Nephron progenitor cell (in vitro differentiated cells): ENCODE results near the gene SNAP23.

Source experiments
- DNase-seq: peaks from one replicate; pipeline ENCODE4 v3.0.0; 2021
- H3K27ac Mint-ChIP-seq: 2 replicates; pipeline ENCODE4 v1.8.0; 2021; ENCODE audit warnings: mild to moderate bottlenecking, moderate library complexity, mixed read lengths
- H3K27me3 Mint-ChIP-seq: 2 replicates; pipeline ENCODE4 v1.8.0; 2021; ENCODE audit warnings: mild to moderate bottlenecking, low read depth, mixed read lengths; ENCODE audit not compliant: poor library complexity
- H3K36me3 Mint-ChIP-seq: 2 replicates; pipeline ENCODE4 v1.8.0; 2021; ENCODE audit warnings: low read depth, mixed read lengths
- H3K4me1 Mint-ChIP-seq: 2 replicates; pipeline ENCODE4 v1.8.0; 2021; ENCODE audit warnings: mixed read lengths
- H3K4me3 Mint-ChIP-seq: 2 replicates; pipeline ENCODE4 v1.8.0; 2021; ENCODE audit warnings: mild to moderate bottlenecking, moderate library complexity, mixed read lengths
- H3K9me3 Mint-ChIP-seq: 2 replicates; pipeline ENCODE4 v1.8.0; 2021; ENCODE audit warnings: mild to moderate bottlenecking, moderate library complexity, mixed read lengths
- CTCF ChIP-seq: fragments of 200-600 bp; sonication (generic); IDR thresholded peaks from 2 replicates; pipeline ENCODE4 v1.5.0; 2021; ENCODE audit warnings: antibody characterized with exemption

Gene SNAP23

GRCh38 chr15:42465520-42466259 is 29.7 kb upstream of the SNAP23 start:
- Mint-ChIP-seq H3K27me3 (no peaks in the 10 kb centered on the region), H3K27ac (no peak overlapping the region), H3K9me3 (no peaks in the 10 kb centered on the region), H3K36me3 (peaks cover 29% of the 10 kb centered on the region), H3K4me3 (no peak overlapping the region), H3K4me1 (no peaks in the 10 kb centered on the region)
- TF ChIP-seq CTCF = no peak
- DNase-seq = no peak

DNA sequence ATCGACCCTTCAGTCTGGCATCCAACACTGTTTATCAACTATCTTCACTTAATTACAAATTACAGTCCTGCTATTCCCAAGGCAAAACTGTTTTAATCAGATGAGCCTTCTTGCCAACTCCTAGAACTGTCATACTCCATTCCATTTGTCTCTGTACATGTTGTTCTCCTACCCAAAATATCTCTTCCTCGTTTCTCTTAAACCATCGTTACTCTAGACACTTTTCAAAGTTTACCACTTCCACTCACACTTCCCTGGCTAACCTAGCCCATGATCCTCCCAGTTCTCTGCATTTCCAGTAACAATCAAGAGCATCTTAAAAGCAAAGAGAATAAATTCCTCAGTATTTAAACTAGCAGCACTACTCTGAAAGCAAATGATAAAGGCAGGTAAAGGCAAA is 24.4 kb upstream of the SNAP23 start:
- H3K27ac Mint-ChIP-seq = peak overlapping the region; percentile 6
- no peak for TF ChIP-seq CTCF
- peaks cover 16% of the 10 kb centered on the region for H3K36me3 Mint-ChIP-seq
- no peaks in the 10 kb centered on the region for H3K9me3 Mint-ChIP-seq
- no peak for DNase-seq
- H3K27me3 Mint-ChIP-seq = no peaks in the 10 kb centered on the region
- H3K4me1 Mint-ChIP-seq = no peaks in the 10 kb centered on the region
- H3K4me3 Mint-ChIP-seq = no peak overlapping the region

GRCh38 chr15:42474827-42475226 is 20.6 kb upstream of the SNAP23 start:
- TF ChIP-seq CTCF = no peak
- Mint-ChIP-seq H3K36me3 (peaks cover 10% of the 10 kb centered on the region), H3K4me3 (no peak overlapping the region), H3K27me3 (no peaks in the 10 kb centered on the region), H3K9me3 (no peaks in the 10 kb centered on the region), H3K4me1 (no peaks in the 10 kb centered on the region), H3K27ac (peak overlapping the region; percentile 83)
- no peak for DNase-seq

DNA sequence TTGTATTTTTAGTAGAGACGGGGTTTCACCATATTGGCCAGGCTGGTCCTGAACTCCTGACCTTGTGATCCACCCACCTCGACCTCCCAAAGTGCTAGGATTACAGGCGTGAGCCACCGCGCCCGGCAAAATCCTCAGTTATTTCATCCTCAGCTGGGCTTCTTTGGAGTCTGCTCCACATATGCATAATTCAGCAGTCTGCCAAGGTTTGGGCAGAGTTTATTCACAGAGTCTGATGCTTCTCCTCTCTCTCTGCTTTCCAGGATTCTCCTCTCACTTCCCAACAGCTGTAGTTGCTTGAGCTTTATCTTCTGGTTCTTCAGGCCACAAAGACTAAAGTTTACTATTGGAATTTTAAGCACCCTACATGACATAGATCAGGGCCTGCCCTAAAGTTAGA is 12.7 kb upstream of the SNAP23 start:
- TF ChIP-seq CTCF = no peak
- H3K27ac Mint-ChIP-seq = no peak overlapping the region
- peaks cover 36% of the 10 kb centered on the region for H3K36me3 Mint-ChIP-seq
- H3K27me3 Mint-ChIP-seq = no peaks in the 10 kb centered on the region
- peaks cover 17% of the 10 kb centered on the region for H3K9me3 Mint-ChIP-seq
- no peak overlapping the region for H3K4me3 Mint-ChIP-seq
- DNase-seq = no peak
- peaks cover 3% of the 10 kb centered on the region for H3K4me1 Mint-ChIP-seq

DNA sequence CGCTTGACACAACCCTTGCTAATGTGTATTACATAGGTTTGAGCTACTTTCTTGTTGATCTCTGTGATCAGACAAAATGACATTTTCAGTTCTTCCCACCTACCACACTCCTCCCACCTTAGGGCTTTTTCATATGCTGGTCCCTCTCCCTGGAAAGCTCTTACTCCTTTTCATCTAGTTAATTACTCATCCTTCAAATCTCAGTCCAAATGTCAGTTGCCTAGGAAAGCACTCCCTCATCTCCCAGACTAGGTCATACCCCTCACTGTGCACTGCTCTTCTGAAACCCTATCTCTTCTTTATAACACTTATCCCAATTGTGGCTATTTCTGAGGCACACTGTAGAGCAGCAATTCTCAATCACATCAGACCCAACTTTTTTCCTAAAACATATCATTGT is 11.8 kb upstream of the SNAP23 start:
- Mint-ChIP-seq H3K4me1 (peaks cover 9% of the 10 kb centered on the region), H3K27ac (no peak overlapping the region), H3K9me3 (peaks cover 17% of the 10 kb centered on the region), H3K27me3 (no peaks in the 10 kb centered on the region), H3K4me3 (no peak overlapping the region), H3K36me3 (peaks cover 35% of the 10 kb centered on the region)
- no peak for TF ChIP-seq CTCF
- no peak for DNase-seq

DNA sequence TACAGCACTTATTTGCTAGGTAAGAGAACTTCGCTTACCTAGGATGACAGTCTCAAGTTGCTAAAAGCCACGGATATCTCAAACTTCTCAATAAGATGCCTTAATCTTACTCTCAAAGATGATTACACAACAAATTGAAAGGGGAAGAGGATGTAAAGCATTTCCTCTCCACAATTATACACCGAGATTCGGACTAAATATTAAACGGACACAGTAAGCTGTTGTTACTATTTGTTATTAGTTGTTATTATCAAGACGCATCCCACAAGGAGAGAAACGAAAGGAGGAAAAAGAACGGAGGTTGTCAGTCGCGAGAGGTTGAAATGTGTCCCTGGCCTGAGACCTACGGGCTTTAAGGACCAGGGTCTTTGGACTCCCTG is 5.2 kb upstream of the SNAP23 start:
- H3K4me3 Mint-ChIP-seq = peak overlapping the region; percentile 97
- H3K9me3 Mint-ChIP-seq = no peaks in the 10 kb centered on the region
- peaks cover 5% of the 10 kb centered on the region for H3K36me3 Mint-ChIP-seq
- peaks cover 26% of the 10 kb centered on the region for H3K4me1 Mint-ChIP-seq
- H3K27me3 Mint-ChIP-seq = peaks cover 9% of the 10 kb centered on the region
- peak overlapping the region; percentile 99 for H3K27ac Mint-ChIP-seq
- no peak for TF ChIP-seq CTCF
- no peak for DNase-seq
